Measurements from ENCODE around the gene TIGD3. TPM values are rescaled to one million over a fixed set of nuclear protein-coding genes. Genes with fewer than 3 reads are reported as not detected.
A peak's percentile ranks its signal among the peaks of the same experiment; 100 is the strongest.

TIGD3 gene
- total RNA-seq, 1 donor from 2014 or later, result 0.26 TPM

DNA sequence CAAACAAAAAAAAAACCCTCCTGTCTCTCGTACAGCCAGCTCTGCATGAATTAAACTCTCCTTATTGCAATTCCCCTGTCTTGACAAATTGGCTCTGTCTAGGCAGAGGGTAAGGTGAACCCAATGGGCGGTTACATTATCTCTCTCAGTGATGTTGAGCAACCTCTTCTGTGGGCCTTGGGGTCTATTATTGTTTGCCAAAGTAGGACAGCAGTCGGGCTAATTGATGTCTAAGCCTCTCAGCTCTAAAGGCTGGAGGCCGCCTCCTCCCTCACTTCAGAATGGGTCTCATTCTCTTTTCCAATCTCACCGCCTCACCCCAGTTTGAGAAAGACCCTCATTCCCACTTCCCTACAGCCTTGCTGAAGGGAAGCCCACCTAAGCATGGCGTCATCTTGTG lies 29.2 kb downstream of the TIGD3 start:
- no peak for FAIRE-seq

DNA sequence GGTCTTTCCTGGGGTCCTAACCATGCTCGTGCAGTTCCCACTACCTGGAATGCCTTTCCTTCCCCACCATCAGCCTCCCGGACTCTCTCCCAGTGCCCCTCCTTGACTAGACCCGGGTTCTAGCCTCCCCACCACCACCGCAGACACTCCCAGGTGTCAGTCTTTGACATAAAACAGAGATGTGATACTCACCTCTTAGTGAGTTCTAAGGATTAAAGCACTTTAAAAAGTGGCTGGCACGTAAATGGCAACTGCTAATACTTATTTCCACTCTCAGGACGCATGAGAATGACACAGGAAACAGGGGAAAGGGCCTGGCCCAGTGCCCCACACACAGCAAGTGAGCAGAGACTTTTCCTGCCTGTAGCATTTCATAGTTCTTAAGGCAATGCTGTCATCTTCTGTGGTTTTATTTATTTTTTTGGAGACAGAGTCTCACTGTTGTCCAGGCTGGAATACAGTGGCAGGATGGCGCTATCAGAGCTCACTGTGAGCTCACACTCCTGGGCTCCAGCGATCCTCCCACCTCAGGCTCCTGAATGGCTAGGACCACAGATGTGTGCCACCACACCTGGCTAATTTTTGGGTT lies 29.8 kb downstream of the TIGD3 start:
- no peak for FAIRE-seq
- no peak overlapping the region for H3K4me3 ChIP-seq (ENCODE audit: low read depth, low read length)
- TF ChIP-seq, protein P1, sequence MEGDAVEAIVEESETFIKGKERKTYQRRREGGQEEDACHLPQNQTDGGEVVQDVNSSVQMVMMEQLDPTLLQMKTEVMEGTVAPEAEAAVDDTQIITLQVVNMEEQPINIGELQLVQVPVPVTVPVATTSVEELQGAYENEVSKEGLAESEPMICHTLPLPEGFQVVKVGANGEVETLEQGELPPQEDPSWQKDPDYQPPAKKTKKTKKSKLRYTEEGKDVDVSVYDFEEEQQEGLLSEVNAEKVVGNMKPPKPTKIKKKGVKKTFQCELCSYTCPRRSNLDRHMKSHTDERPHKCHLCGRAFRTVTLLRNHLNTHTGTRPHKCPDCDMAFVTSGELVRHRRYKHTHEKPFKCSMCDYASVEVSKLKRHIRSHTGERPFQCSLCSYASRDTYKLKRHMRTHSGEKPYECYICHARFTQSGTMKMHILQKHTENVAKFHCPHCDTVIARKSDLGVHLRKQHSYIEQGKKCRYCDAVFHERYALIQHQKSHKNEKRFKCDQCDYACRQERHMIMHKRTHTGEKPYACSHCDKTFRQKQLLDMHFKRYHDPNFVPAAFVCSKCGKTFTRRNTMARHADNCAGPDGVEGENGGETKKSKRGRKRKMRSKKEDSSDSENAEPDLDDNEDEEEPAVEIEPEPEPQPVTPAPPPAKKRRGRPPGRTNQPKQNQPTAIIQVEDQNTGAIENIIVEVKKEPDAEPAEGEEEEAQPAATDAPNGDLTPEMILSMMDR (IDR thresholded peaks at IDR 0.05; ENCODE audit: insufficient read depth, low read length, severe bottlenecking), result no peak
- no peaks in the 10 kb centered on the region for H3K27me3 ChIP-seq (ENCODE audit: control insufficient read depth, insufficient read depth, low read length)
- peaks cover 7% of the 10 kb centered on the region for H3K36me3 ChIP-seq (ENCODE audit: control insufficient read depth, insufficient read depth, low read length)
- no peak for DNase-seq (ENCODE audit: low read depth)

More for the DNA sequence above, 29.2 kb downstream of the TIGD3 start:
- TF ChIP-seq, protein P1 (IDR thresholded peaks at IDR 0.05; ENCODE audit: insufficient read depth, low read length, severe bottlenecking), result no peak
- Histone ChIP-seq H3K27me3 (ENCODE audit: control insufficient read depth, insufficient read depth, low read length) (no peaks in the 10 kb centered on the region), H3K36me3 (ENCODE audit: control insufficient read depth, insufficient read depth, low read length) (peaks cover 2% of the 10 kb centered on the region), H3K4me3 (ENCODE audit: low read depth, low read length) (no peak overlapping the region)
- no peak for DNase-seq (ENCODE audit: low read depth)

DNA sequence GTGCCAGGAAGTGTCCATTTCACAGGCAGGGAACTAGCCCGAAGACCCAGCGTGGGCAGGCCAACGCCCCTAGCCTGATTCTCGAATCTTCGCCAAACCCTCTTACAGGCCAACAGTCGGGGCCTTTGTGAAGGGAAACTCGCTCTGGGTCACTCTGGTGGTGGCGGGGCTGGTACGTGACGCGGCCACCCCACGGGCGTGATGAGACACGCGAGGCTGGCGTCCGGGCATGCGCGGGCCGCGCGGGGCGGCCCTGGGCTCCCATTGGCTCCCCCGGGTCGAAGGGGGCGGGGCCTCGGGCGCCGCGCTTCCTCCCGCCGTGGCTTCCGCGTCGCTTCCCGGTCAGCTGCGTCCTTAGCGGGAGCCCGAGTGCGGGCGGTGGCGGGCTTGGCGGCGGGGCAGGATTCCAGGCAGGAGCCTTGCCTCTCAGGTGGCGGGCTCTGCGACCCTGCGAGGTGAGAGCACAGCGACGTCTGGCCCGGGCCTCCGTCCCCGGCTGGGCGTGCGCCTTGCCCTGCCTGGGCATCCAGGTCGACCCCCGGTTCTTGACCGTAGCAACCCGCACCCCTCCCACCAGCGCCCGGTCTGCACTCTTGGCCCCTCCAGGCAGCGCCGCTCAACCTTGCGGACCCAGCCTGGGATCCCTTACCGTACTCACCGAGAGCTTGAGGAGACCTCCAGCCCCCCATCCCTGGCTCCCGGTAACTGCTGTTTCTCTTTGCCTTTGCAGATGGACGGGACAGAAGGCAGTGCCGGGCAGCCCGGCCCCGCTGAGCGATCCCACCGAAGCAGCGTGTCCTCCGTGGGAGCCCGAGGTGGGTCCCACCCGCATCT lies 32.0 kb downstream of the TIGD3 start, which contains the start of gene FRMD8:
Gene FRMD8 (plus strand): TSS at position 331 of the 834 bp plus-strand sequence. CDS start 400 bp downstream, at position 731.
- DNase-seq (ENCODE audit: low read depth), result peak; percentile 59
- Histone ChIP-seq H3K4me3 (ENCODE audit: low read depth, low read length) (peak within 1 kb of the TSS; percentile 79), H3K27me3 (ENCODE audit: control insufficient read depth, insufficient read depth, low read length) (no peaks in the 10 kb centered on the region), H3K36me3 (ENCODE audit: control insufficient read depth, insufficient read depth, low read length) (peaks cover 13% of the 10 kb centered on the region)
- no peak for FAIRE-seq
- TF ChIP-seq, protein P1 (IDR thresholded peaks at IDR 0.05; ENCODE audit: insufficient read depth, low read length, severe bottlenecking), result no peak

DNA sequence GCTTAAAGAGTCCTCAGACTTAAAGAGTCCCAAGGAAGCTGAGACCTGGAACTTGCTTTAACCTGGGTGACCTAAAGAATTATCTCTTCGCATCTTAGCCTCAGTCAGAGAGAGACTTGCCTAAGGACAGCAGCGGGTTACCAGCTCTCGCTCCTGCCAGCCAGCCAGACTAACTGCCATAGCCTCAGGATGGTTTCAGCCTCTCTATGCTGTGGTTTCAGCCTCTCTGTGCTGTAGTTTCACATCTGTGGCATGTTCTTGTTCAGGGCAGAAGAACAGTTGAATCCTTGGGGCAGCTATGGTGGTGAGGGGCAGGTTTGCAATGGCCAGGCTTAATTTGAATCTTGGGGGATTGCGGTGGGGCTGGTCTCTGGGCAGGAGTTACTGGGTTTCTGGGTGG lies 34.2 kb downstream of the TIGD3 start:
- Histone ChIP-seq H3K36me3 (ENCODE audit: control insufficient read depth, insufficient read depth, low read length) (peaks cover 31% of the 10 kb centered on the region), H3K4me3 (ENCODE audit: low read depth, low read length) (no peak overlapping the region), H3K27me3 (ENCODE audit: control insufficient read depth, insufficient read depth, low read length) (no peaks in the 10 kb centered on the region)
- DNase-seq (ENCODE audit: low read depth) (no peak), FAIRE-seq (no peak)
- TF ChIP-seq, protein P1 (IDR thresholded peaks at IDR 0.05; ENCODE audit: insufficient read depth, low read length, severe bottlenecking), result no peak

DNA sequence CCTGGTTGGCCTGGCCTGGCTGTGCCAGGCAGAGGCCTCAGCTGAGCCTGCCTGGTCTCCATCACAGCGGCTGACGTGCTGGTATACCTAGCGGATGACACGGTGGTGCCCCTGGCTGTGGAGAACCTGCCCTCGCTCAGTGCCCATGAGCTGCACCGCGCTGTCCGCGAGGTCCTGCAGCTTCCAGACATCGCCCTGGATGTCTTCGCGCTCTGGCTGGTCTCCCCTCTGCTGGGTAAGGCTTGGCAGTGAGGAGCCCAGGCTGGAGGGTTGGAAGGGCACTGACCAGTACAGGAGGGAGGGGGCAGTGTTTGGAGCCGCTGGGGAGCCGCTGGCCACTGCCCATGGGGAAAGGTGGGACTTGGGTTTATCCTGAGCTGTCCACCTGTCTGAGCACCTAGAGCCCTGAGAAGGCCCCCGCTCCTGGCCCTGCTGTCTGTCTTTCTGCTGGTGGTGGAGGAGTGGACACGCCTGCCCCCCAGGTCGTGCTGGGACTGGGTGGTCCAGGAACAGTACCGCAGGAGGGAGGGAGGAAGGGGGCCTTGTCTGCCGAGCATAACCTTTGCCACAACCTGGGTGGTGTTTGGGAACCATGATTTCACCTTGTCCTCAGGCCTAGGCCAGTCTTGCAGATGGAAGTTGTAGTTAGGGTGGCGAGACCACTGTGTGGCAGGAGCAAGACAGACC lies 34.9 kb downstream of the TIGD3 start:
- TF ChIP-seq, protein P1 (IDR thresholded peaks at IDR 0.05; ENCODE audit: insufficient read depth, low read length, severe bottlenecking), result no peak
- no peak overlapping the region for H3K4me3 ChIP-seq (ENCODE audit: low read depth, low read length)
- DNase-seq (ENCODE audit: low read depth) (no peak), FAIRE-seq (no peak)
- peaks cover 37% of the 10 kb centered on the region for H3K36me3 ChIP-seq (ENCODE audit: control insufficient read depth, insufficient read depth, low read length)
- H3K27me3 ChIP-seq (ENCODE audit: control insufficient read depth, insufficient read depth, low read length), result no peaks in the 10 kb centered on the region
